Activated T-helper 1 cell treated with anti-CD3 and anti-CD28 coated beads, Interleukin-12 subunit alpha, Interleukin-12 subunit beta, Interleukin-2, Interleukin-4 antibody, amounts not matched to agents 30 ng/mL and 10 ng/mL and 1 ng/mL, durations not matched to agents 14 hours and 24 hours and 36 hours (primary cell): ENCODE results near the gene TBATA. TPM values are rescaled to one million over a fixed set of nuclear protein-coding genes. Genes with fewer than 3 reads are reported as not detected.
"Not testable (repeated sequence)": the region's sequence is repeated elsewhere in the genome, so short reads cannot be mapped to it uniquely, and the experiment has no call there.

Source experiments
- DNase-seq: peaks from one replicate; pipeline ENCODE4 v3.0.0; 2021; ENCODE audit warnings: low spot score
- H3K27ac Mint-ChIP-seq: one replicate; pipeline ENCODE4 v1.8.0; 2021; ENCODE audit warnings: mild to moderate bottlenecking, mixed read lengths
- H3K27me3 Mint-ChIP-seq: one replicate; pipeline ENCODE4 v1.8.0; 2022; ENCODE audit warnings: mild to moderate bottlenecking, moderate library complexity, mixed read lengths; ENCODE audit not compliant: insufficient read depth
- H3K36me3 Mint-ChIP-seq: one replicate; pipeline ENCODE4 v1.8.0; 2021; ENCODE audit warnings: low read depth, mixed read lengths
- H3K4me1 Mint-ChIP-seq: one replicate; pipeline ENCODE4 v1.8.0; 2021; ENCODE audit warnings: low read depth, mixed read lengths
- H3K4me3 Mint-ChIP-seq: one replicate; pipeline ENCODE4 v1.8.0; 2021; ENCODE audit warnings: mild to moderate bottlenecking, moderate library complexity, mixed read lengths
- H3K9me3 Mint-ChIP-seq: one replicate; pipeline ENCODE4 v1.8.0; 2021; ENCODE audit warnings: mixed read lengths
- intact Hi-C: fragments of 100-400 bp; cut with micrococcal nuclease; formaldehyde crosslinking; loops from one replicate; pipeline ENCODE4 v1.15.1; 2024
- total RNA-seq: library from RNA; stranded (reverse); gene quantifications from 2 replicates; pipeline ENCODE4 v1.2.3, GENCODE V29; 2022

TBATA gene
- total RNA-seq, 1 donor from 2014 or later: not detected

DNA sequence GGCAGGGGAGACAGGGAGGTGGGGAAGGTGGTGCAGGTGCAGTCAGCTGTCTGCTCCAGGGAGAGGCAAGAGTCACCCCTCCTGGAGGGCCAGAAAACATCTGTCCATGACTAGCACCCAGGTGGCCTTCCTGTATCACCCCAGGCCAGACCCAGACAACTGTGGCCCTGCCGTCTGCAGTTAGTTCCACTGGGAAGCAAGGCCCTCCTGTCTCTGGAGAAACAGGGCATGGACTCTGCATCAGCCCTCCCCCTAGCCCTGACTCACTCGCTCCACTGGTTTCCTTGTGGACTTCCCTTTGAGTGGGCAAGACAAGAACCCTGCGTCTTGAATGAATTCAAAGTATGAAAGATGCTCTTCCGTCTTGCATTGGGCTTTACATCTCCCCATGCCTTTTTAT, 12.6 kb downstream of the TBATA start:
- intact Hi-C loops: no loop called here
- H3K27me3 Mint-ChIP-seq: peaks cover 2% of the 10 kb centered on the region
- H3K36me3 Mint-ChIP-seq: no peaks in the 10 kb centered on the region
- H3K9me3 Mint-ChIP-seq: no peaks in the 10 kb centered on the region
- H3K27ac Mint-ChIP-seq: no peak overlapping the region
- DNase-seq: no peak
- no peak overlapping the region for H3K4me3 Mint-ChIP-seq
- no peaks in the 10 kb centered on the region for H3K4me1 Mint-ChIP-seq

DNA sequence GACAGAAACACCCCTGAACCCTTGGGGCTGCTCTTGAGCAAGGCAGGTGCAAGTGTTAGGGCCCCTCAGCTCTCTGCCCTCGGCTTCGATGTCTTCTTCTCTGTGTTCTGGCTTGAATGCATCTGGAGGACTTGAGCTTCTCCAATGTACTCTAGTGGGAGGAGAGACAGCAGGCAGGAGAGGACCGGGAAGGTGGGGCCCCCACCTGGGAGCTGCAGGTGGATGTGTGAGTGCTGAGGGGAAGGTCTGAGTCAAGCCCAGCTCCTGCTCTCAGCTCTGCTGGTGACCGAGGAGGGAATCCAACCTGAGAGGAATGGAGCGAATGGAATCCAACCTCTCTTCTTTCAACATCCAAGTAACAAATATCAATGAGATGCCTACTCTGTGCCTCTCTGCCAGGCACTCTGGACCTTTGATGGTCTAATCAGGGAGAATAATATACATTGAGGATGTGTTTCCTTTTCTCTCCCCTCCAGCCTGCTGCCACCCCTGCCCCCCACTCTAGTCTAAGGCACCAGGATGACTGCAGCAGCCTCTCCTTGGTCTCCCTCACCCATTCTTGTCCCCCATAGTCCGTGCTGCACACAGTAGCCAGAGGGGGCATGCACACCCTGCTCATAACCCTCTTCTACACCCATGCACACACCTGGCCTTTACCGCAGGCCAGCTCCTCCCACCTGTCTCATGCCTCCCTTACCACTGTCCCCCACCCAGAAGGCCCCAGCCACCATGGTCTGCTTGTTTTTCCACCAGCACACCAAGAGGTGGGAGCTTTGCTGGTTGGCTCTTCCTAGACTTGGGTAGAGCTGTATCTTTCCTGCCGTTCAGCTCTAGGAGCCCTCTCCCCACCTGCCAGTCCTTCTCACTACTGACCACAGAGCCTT, 13.6 kb downstream of the TBATA start:
- no peaks in the 10 kb centered on the region for H3K36me3 Mint-ChIP-seq
- H3K27me3 Mint-ChIP-seq: peaks cover 2% of the 10 kb centered on the region
- H3K27ac Mint-ChIP-seq: no peak overlapping the region
- no peak overlapping the region for H3K4me3 Mint-ChIP-seq
- intact Hi-C loops: no loop called here
- DNase-seq: no peak
- peaks cover 5% of the 10 kb centered on the region for H3K9me3 Mint-ChIP-seq
- no peaks in the 10 kb centered on the region for H3K4me1 Mint-ChIP-seq

GRCh38 chr10:70770516-70770915, 14.7 kb downstream of the TBATA start:
- H3K4me3 Mint-ChIP-seq, intact Hi-C loops, H3K27ac Mint-ChIP-seq, H3K27me3 Mint-ChIP-seq, H3K36me3 Mint-ChIP-seq, H3K4me1 Mint-ChIP-seq, DNase-seq: not testable (repeated sequence)
- peaks cover 12% of the 10 kb centered on the region for H3K9me3 Mint-ChIP-seq

DNA sequence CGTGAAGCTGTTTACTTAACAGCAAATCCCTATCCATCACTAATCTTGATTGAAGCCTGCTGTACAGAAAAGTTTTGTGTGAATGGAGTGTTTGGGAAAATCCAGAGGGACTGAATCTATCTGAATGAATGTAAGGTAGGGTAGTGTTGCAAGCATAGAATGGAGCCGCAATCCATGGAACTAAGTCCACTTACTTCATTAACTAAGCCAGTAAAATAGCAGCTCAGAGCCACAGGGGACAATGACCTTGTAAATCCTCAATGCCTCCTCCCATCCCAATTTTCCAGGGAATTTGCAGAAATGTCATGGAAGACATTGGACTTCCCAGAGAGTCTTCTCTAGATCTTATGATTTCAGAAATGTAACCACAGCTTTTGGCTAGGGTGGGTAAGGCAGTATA, 15.2 kb downstream of the TBATA start:
- H3K9me3 Mint-ChIP-seq: peaks cover 14% of the 10 kb centered on the region
- H3K27me3 Mint-ChIP-seq: no peaks in the 10 kb centered on the region
- DNase-seq: no peak

GRCh38 chr10:70769121-70769520, 16.1 kb downstream of the TBATA start:
- no peaks in the 10 kb centered on the region for H3K27me3 Mint-ChIP-seq
- H3K4me3 Mint-ChIP-seq: no peak overlapping the region
- no peaks in the 10 kb centered on the region for H3K36me3 Mint-ChIP-seq
- H3K9me3 Mint-ChIP-seq: peaks cover 14% of the 10 kb centered on the region
- no peak for DNase-seq
- H3K4me1 Mint-ChIP-seq: no peaks in the 10 kb centered on the region
- H3K27ac Mint-ChIP-seq: no peak overlapping the region
- intact Hi-C loops: no loop called here

More for the DNA sequence above, 15.2 kb downstream of the TBATA start:
- no peaks in the 10 kb centered on the region for H3K4me1 Mint-ChIP-seq
- H3K4me3 Mint-ChIP-seq: no peak overlapping the region
- no peaks in the 10 kb centered on the region for H3K36me3 Mint-ChIP-seq
- no peak overlapping the region for H3K27ac Mint-ChIP-seq
- intact Hi-C loops: no loop called here

DNA sequence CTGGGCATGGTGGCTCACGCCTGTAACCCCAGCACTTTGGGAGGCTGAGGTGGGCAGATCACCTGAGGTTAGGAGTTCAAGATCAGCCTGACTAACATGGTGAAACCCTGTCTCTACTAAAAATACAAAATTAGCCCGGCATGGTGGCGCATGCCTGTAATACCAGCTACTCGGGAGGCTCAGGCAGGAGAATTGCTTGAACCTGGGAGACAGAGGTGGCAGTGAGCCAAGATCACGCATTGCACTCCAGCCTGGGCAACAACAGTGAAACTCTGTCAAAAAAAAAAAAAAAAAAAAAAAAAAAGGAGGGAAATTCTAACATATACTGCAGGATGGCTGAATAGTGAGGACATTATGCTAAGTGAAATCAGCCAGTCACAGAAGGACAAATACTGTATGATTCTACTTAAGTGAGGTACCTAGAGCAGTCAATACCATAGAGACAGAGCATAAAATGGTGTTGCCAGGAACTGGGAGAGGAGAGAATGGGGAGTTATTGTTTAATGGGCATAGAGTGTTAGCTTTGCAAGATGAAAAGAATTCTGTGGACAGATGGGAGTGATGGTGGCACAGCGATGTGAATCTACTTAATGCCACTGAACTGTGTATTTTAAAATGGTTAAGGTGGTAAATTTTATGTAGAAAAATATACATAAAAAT, 17.0 kb downstream of the TBATA start:
- H3K36me3 Mint-ChIP-seq, H3K4me1 Mint-ChIP-seq, H3K27ac Mint-ChIP-seq, H3K4me3 Mint-ChIP-seq, H3K27me3 Mint-ChIP-seq, intact Hi-C loops, DNase-seq: not testable (repeated sequence)
- H3K9me3 Mint-ChIP-seq: peaks cover 14% of the 10 kb centered on the region

DNA sequence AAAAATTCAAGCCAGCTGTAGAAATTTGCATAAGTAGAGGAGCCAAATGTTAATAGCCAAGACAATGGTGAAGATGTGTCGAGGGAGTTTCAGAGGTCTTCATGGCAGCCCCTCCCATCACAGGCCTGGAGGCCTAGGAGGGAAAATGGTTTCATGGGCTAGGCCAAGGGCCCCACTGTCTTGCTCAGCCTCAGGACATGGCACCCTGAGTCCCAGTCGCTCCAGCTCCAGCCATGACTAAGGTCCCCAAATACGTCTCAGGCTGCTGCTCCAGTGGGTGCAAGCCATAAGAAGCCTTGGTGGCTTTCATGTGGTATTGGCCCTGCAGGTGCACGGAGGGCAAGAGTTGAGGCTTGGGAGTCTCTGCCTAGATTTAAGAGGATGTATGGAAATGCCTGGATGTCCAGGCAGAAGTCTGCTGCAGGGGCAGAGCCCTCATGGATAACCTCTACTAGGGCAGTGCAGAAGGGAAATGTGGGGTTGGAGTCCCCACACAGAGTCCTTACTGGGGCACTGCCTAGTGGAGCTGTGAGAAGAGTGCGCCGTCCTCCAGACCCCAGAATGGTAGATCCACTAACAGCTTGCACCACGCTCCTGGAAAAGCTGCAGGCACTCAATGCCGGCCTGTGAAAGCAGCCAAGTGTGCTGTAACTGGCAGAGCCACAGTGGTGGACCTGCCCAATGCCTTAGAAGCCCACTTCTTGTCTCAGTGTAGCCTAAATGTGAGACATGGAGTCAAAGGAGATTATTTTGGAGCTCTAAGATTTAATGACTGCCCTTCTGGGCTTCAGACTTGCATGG, 19.2 kb downstream of the TBATA start:
- Mint-ChIP-seq H3K4me1 (no peaks in the 10 kb centered on the region), H3K9me3 (peaks cover 14% of the 10 kb centered on the region), H3K27me3 (no peaks in the 10 kb centered on the region), H3K4me3 (no peak overlapping the region), H3K27ac (no peak overlapping the region), H3K36me3 (no peaks in the 10 kb centered on the region)
- DNase-seq: no peak
- intact Hi-C loops: no loop called here

GRCh38 chr10:70763567-70763966, 21.6 kb downstream of the TBATA start:
- Mint-ChIP-seq H3K36me3 (no peaks in the 10 kb centered on the region), H3K4me3 (no peak overlapping the region), H3K4me1 (peaks cover 8% of the 10 kb centered on the region), H3K27ac (no peak overlapping the region), H3K9me3 (peaks cover 14% of the 10 kb centered on the region), H3K27me3 (no peaks in the 10 kb centered on the region)
- DNase-seq: no peak
- intact Hi-C loops: no loop called here

DNA sequence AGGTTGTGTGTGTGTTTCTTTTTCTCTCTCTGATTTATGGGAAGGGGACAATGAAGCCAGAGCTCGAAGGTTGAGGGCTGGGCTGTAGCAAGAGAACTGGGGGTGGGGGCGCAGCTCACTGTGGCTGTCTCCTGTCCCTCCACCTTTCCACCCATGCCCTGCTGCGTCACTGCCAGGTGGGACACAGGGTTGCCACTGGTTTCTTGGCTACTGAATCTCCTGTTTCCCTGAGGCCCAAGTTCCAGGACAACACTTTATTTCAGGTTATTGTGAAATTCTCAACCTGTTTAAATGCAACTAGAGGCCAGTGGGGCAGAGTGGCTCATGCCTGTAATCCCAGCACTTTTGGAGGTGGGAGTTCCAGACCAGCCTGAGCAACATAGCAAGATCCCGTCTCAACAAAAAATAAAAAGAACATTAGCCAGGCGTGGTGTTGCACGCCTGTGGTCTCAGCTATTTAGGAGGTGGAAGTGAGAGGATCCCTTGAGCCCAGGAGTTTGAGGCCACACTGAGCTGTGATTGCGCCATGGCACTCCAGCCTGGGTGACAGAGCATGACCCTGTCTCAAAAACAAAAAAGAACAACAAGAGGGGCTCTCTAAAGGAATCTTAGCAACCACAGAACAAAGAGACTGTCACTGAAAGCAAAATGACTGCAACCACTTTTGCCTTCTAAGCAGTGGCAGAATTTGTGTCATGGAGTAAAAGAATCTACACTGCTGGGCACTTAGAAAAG, 22.6 kb downstream of the TBATA start:
- Mint-ChIP-seq H3K36me3 (no peaks in the 10 kb centered on the region), H3K4me1 (peaks cover 9% of the 10 kb centered on the region), H3K9me3 (peaks cover 14% of the 10 kb centered on the region), H3K27ac (no peak overlapping the region), H3K4me3 (no peak overlapping the region), H3K27me3 (no peaks in the 10 kb centered on the region)
- intact Hi-C loops: no loop called here
- no peak for DNase-seq

- no peak overlapping the region for H3K4me3 Mint-ChIP-seq
- peaks cover 13% of the 10 kb centered on the region for H3K9me3 Mint-ChIP-seq
- H3K4me1 Mint-ChIP-seq: peaks cover 9% of the 10 kb centered on the region
- DNase-seq: no peak
- no peaks in the 10 kb centered on the region for H3K27me3 Mint-ChIP-seq
- H3K27ac Mint-ChIP-seq: no peak overlapping the region
- intact Hi-C loops: no loop called here
- no peaks in the 10 kb centered on the region for H3K36me3 Mint-ChIP-seq
These were observed 23.3 kb downstream of the TBATA start for GRCh38 chr10:70761727-70762350.

GRCh38 chr10:70761031-70761601, 24.1 kb downstream of the TBATA start:
- Mint-ChIP-seq H3K4me3 (no peak overlapping the region), H3K9me3 (peaks cover 8% of the 10 kb centered on the region), H3K36me3 (no peaks in the 10 kb centered on the region), H3K4me1 (peaks cover 9% of the 10 kb centered on the region), H3K27me3 (no peaks in the 10 kb centered on the region), H3K27ac (no peak overlapping the region)
- no peak for DNase-seq
- intact Hi-C loops: no loop called here

GRCh38 chr10:70760271-70760787, 24.8 kb downstream of the TBATA start:
- Mint-ChIP-seq H3K4me1 (peaks cover 9% of the 10 kb centered on the region), H3K36me3 (no peaks in the 10 kb centered on the region), H3K27me3 (no peaks in the 10 kb centered on the region), H3K4me3 (no peak overlapping the region), H3K9me3 (peaks cover under 1% of the 10 kb centered on the region), H3K27ac (no peak overlapping the region)
- DNase-seq: no peak
- intact Hi-C loops: no loop called here
